Activated CD4-positive, CD25-positive, alpha-beta regulatory T cell (primary cell): Measurements from ENCODE around the gene RCSD1.

ENCODE experiments used
- DNase-seq, 4 experiments: peaks; one replicate each; lab custom pipeline; 2025; lab: John Stamatoyannopoulos, UW

Gene RCSD1

GRCh38 chr1:167641786-167642500, 11.9 kb downstream of the RCSD1 start:
- no peak for DNase-seq

GRCh38 chr1:167642501-167642826, 12.4 kb downstream of the RCSD1 start:
- no peak for DNase-seq

- DNase-seq, result no peak
Measured at GRCh38 chr1:167643441-167643840, 13.4 kb downstream of the RCSD1 start.

- DNase-seq, result no peak
Measured at GRCh38 chr1:167644551-167644950, 14.5 kb downstream of the RCSD1 start.

- no peak for DNase-seq
Measured at GRCh38 chr1:167645140-167645541, 15.1 kb downstream of the RCSD1 start.

GRCh38 chr1:167645625-167646414, 15.8 kb downstream of the RCSD1 start:
- DNase-seq, result no peak

- no peak for DNase-seq
Measured at GRCh38 chr1:167648252-167648849, 18.3 kb downstream of the RCSD1 start.

GRCh38 chr1:167648978-167649744, 19.1 kb downstream of the RCSD1 start:
- DNase-seq, result no peak

GRCh38 chr1:167650269-167651160, 20.5 kb downstream of the RCSD1 start:
- no peak for DNase-seq

GRCh38 chr1:167651161-167651693, 21.2 kb downstream of the RCSD1 start:
- DNase-seq, result no peak

GRCh38 chr1:167654975-167655575, 25.0 kb downstream of the RCSD1 start:
- DNase-seq, result no peak

GRCh38 chr1:167656657-167657056, 26.6 kb downstream of the RCSD1 start:
- DNase-seq, result no peak

GRCh38 chr1:167658574-167659328, 28.7 kb downstream of the RCSD1 start:
- DNase-seq, result no peak

GRCh38 chr1:167659450-167659849, 29.4 kb downstream of the RCSD1 start:
- no peak for DNase-seq

GRCh38 chr1:167659881-167660280, 29.8 kb downstream of the RCSD1 start:
- DNase-seq, result no peak

GRCh38 chr1:167661527-167662426, 31.7 kb downstream of the RCSD1 start:
- DNase-seq, result no peak

GRCh38 chr1:167663002-167663772, 33.2 kb downstream of the RCSD1 start:
- no peak for DNase-seq

GRCh38 chr1:167665469-167665868, 35.4 kb downstream of the RCSD1 start:
- no peak for DNase-seq
